D341Med (cell line): Measurements from ENCODE around the gene MDP1.
"Not testable (repeated sequence)": the region's sequence is repeated elsewhere in the genome, so short reads cannot be mapped to it uniquely, and the experiment has no call there.

Experiments
- DNase-seq: peaks from one replicate; pipeline ENCODE4 v3.0.0; 2012; ENCODE audit warnings: low spot score

The MDP1 gene

GRCh38 chr14:24231263-24232120 is 15.6 kb upstream of the MDP1 start:
- DNase-seq = no peak

- DNase-seq = no peak
Measured at GRCh38 chr14:24228902-24229301, 13.0 kb upstream of the MDP1 start.

GRCh38 chr14:24226473-24226872 is 10.6 kb upstream of the MDP1 start:
- no peak for DNase-seq

DNA sequence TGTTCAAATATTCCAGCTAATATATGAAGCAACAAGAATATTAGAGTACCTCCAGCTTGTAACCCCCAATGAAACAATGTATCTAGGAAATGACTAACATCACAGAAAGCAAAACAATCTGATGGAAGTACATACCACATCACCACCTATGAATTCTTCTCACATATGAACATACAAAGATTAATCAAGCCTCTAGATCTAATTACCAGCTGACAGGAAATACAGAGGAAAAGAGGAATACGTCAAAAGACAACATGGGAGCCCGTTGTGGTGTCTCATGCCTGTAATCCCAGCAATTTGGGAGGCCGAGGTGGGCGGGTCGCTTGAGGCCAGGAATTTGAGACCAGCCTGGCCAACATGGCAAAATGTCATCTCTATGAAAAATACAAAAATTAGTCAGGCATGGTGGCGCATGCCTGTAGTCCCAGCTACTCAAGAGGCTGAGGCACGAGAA is 8.8 kb upstream of the MDP1 start:
- DNase-seq = no peak

DNA sequence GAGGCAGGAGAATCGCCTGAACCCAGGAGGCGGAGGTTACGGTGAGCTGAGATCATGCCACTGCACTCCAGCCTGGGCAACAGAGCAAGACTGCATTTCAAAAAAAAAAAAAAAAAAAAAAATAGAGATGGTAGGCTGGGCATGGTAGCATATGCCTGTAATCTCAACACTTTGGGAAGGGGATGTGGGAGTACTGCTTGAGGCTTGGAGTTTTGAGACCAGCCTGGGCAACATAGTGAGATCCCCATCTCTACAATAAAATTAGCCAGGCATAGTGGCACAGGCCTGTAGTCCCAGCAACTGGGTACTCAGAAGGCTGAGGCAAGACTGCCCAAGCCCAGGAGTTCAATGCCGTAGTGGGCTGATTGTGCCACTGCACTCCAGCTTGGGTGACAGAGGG is 7.1 kb upstream of the MDP1 start:
- not testable (repeated sequence) for DNase-seq

DNA sequence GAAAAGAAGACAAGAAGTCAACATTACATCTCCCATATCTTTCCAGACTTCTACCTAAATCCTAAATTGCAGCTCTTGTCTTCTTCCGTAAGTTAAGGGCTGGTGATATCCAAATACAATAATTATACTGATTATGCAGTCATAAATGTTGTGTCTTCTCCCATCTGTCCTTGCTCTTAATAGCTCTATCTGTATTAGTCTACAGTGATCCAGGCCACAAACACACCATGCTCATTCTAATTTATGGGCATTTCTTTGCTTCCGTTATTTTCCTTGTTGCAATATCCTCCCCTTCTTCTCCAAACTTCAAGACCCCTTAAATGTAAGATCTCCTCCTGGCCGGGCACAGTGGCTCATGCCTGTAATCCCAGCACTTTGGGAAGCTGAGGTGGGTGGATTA is 3.7 kb upstream of the MDP1 start:
- no peak for DNase-seq

DNA sequence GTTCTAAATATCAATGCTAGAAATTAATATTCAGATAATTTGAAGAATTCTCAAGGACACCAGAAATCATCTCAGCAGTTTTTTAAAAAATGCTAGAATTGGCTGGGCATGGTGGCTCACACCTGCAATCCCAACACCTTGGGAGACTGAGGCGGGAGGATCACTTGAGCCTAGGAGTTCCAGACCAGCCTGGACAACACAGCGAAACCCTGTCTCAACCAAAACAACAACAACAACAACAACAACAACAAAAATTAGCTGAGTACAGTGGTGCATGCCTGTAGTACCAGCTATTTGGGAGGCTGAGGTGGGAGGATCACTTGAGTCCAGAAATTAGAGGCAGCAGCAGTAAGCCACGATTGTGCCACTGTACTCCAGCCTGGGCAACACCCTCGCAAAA is 3.2 kb upstream of the MDP1 start:
- no peak for DNase-seq

- not testable (repeated sequence) for DNase-seq
Measured at GRCh38 chr14:24216876-24217275, 1.0 kb upstream of the MDP1 start.

DNA sequence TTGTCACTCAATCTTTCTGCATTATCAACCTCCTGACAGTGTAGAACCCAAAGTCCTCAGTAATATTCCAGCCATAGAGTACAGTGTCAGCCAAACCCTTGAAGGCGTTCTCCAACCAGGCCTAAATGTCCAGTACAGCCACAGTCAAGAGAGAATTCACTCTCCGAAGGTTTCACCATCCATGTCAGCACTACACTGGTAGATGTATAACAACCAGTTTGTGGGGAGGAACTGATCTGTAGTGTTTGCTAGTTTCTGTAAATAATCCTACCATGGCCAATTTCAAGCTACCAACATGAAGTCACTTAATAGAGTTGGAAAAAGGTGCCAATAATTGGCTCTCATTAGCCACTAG is 456 bp upstream of the MDP1 start:
- no peak for DNase-seq

DNA sequence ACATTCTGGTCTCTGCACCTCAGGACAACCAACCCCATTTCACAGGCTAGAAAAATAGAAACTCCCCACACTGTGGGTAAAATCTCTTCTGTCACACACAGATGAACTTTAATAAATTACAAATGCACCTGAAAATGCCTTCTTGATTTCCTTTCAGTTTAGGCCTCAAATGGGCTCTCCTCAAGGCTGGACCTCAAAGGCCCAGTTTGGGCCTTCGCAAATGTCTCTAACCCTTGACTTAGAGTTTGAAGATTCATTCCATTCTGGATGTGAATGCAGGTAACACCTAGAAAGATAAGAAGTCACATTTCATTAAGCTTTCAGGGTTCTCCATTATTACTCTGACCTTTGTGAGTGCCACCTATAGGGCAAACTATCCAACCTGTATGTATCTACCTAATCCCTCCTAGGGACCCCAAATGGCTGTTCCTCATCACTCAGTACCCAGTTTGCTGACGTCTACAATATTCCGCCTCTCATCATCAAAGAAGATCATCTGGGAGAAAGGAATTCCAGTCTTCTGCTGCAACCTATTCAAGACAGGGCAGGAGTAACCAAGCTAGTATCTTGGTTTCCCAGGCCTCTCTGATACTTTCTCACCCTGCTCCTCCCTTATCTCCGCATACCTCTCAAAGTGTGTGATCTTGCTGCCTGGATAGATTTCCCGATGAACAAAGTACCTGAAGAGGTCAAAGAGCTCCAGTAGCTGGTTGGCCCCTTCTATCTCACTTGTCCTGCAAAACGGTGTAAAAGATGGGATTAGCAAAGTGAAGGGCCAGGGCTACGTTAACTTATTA is 1.8 kb downstream of the MDP1 start:
- DNase-seq = no peak

DNA sequence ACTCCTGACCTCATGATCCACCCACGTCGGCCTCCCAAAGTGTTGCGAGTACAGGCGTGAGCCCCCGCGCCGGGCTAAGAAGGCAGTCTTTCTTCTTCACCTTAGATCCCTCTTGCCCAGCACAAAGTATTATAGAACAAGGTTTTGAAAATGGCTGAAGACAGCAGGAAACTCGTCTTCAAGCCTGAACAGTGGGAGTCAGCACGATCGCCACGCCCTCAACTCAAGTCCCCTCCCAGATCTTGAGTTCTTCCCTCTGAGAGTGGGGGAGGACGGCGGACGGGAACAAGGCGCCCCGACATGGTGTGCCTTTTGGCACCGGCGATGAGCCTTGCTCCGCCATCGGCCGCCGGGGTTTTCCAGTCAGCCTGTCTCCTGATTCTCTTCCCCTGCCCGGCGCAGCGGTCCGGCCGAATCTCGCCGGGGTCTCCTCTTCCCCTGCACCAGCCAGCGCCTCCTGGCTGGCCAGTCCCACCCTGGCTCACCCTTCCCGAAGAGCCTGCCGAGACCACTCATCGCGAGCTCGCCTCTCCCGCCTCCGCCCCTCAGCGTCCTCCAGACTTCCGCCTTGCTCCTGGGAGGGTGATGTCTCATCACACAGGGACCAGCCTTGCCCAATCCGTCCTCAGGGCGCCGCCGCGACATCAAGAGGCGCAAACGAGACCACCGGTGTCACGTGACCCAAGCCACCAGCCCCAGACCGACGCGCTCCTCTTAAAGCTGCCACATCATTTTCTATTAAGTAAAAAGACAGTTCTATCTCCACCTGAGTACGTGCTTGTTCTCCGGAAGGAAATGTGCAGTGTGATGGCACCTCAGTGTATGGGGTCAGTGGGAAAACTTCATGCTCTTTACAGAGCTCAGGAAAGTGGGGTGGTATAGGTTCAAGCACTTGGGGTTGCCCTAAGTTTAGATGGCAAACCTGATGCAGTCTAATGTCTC is 2.7 kb downstream of the MDP1 start, which contains the start of gene CHMP4A:
Gene CHMP4A (minus strand): TSS at position 565 of the 942 bp plus-strand sequence. CDS start 49 bp downstream, at position 516.
- DNase-seq = peak; percentile 95

GRCh38 chr14:24211311-24211710 is 4.6 kb downstream of the MDP1 start:
- no peak for DNase-seq

- DNase-seq = no peak
Measured at GRCh38 chr14:24207625-24208024, 8.2 kb downstream of the MDP1 start.

DNA sequence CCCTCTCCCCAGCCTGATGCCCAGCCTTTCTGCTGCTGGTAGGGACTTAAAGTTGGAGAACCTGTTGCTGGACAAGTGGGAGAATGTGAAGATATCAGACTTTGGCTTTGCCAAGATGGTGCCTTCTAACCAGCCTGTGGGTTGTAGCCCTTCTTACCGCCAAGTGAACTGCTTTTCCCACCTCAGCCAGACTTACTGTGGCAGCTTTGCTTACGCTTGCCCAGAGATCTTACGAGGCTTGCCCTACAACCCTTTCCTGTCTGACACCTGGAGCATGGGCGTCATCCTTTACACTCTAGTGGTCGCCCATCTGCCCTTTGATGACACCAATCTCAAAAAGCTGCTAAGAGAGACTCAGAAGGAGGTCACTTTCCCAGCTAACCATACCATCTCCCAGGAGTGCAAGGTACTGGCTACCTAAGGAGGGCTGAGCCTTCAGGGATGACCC is 8.7 kb downstream of the MDP1 start:
- DNase-seq = no peak

- DNase-seq = no peak
Measured at GRCh38 chr14:24206260-24207103, 9.4 kb downstream of the MDP1 start.

DNA sequence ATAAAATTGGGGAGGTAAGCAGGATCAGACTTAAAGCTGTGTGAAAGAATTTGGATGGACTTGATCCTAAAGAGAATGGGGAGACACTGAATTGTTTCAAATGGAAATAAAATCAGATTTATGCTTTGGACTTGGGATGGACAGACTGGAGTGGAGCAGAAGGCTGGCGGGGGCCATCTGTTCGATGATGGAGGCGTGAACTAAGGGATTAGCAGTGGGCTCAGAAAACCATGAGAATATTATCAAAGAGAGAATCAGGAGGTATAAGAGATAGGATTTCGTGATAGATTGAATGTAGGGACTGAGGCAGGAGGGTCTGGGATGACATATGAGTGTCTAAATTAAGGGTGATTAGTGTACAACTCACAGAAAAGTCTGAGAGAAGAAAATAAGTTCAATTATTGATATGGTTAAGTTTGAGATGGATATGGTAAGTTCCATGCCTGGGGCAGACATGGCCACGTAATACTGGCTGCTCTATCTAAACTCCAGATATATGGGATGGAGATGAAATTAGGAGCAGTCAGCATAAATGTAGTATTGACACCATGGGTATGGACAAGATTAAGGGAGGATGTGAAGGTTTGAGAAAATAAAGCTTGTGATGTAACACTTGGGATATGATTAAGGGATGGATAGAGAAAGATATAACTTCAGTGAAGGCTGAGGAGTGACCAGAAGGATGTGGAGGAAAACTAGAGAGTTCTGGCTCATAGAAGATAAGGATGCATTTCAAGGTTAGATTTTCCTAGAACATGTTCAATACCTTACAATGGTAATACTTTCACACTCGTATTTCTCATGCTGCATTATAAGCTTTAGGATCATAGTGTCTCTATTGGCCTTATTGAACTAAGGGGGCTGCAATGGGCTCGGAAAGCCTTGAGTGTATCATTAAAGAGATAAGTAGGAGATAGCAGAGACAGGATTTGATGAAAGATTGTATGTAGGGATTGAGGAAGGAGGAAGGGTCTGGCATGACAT is 11.4 kb downstream of the MDP1 start:
- no peak for DNase-seq

DNA sequence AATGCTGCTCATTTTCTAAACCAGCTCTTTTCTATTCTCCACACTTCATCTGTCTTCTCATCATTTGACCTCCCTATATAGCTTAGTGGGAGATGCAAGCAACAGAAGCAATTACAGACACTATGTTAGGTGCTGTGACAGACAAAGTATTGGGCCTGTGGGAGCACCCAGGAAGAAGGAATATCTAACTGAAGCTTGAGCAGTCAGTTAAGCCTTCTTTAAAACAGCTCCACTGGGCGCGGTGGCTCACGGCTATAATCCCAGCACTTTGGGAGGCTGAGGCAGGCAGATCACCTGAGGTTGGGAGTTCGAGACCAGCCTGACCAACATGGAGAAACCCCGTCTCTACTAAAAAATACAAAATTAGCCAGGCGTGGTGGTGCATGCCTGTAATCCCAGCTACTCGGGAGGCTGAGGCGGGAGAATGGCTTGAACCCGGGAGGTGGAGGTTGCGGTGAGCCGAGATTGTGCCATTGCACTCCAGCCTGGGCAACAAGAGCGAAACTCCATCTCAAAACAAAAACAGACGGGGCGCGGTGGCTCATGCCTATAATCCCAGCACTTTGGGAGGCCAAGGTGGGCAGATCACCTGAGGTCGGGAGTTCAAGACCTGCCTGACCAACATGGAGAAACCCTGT is 12.5 kb downstream of the MDP1 start:
- not testable (repeated sequence) for DNase-seq

GRCh38 chr14:24202538-24202937 is 13.3 kb downstream of the MDP1 start:
- not testable (repeated sequence) for DNase-seq

DNA sequence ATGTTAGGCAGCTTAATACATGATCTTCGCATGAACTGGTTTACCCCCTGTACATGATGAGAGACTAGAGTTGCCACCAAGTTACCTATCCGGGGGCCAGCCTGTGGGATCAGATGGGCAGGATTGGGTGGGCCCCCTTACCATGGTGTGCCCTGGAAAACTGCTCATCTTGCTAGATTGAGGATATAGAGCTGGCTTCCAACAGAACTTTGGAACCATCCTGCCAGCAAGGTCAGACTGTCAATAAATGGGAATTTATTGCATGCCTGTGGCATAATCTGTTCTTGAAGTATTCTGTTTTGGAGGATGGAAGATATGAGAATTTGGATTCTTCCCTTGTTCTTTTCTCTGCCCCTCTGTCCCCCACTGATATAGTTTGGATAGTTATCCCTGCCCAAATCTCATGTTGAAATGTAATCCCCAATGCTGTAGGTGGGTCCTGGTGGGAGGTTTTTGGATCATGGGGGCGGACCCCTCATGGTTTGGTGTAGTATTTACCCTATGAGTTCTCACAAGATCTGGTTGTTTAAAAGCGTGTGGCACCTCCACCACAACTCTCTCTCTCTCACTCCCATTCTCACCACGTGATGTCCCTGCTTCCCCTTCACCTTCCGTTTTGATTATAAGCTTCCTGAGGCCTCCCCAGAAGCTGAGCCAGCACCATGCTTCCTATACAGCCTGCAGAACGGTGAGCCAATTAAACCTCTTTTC is 16.9 kb downstream of the MDP1 start:
- no peak for DNase-seq
